ENCODE data around the gene ABHD17C. TPM values are rescaled to one million over a fixed set of nuclear protein-coding genes. Genes with fewer than 3 reads are reported as not detected.

The ABHD17C gene
- total and polyA plus RNA-seq, 2 experiments from 2014 or later = 11.3 to 23.8 TPM

- H3K4me3 ChIP-seq = no peak overlapping the region
- H2AFZ ChIP-seq = no peak overlapping the region
- ATAC-seq (no peak), DNase-seq (ENCODE audit: low spot score) (no peak)
- no peak overlapping the region for H3K4me3 Mint-ChIP-seq
- peaks cover 9% of the 10 kb centered on the region; the same call in 2 of the 3 replicates for H3K4me1 Mint-ChIP-seq
- peaks cover 16% of the 10 kb centered on the region for H3K27me3 ChIP-seq (ENCODE audit: insufficient read depth)
- H3K36me3 ChIP-seq (ENCODE audit: insufficient read depth) = no peaks in the 10 kb centered on the region
- H3K27ac ChIP-seq (ENCODE audit: low read depth) = no peak overlapping the region
- peaks cover 6% of the 10 kb centered on the region for H3K27me3 Mint-ChIP-seq (ENCODE audit: insufficient read depth, low read depth, poor library complexity)
- H3K9me3 Mint-ChIP-seq = no peaks in the 10 kb centered on the region
- H4K20me1 ChIP-seq (replicated peaks; ENCODE audit: insufficient read depth) = no peaks in the 10 kb centered on the region
- no peaks in the 10 kb centered on the region for H3K9me2 ChIP-seq (ENCODE audit: insufficient read depth)
- TF ChIP-seq REST (IDR thresholded peaks at IDR 0.05; ENCODE audit: unreplicated experiment) = no peak
- no peak for TF ChIP-seq CTCF (conservative IDR thresholded peaks at IDR 0.05; ENCODE audit: low read depth in 2 of 2)
- no peak for TF ChIP-seq POLR2AphosphoS5 (IDR thresholded peaks at IDR 0.05; ENCODE audit: low read depth)
- no peak for TF ChIP-seq ZNF114 (CRISPR knock-in tag; IDR thresholded peaks at IDR 0.05)
- no peak for TF ChIP-seq ZNF462 (CRISPR knock-in tag; IDR thresholded peaks at IDR 0.05)
- TF ChIP-seq CREB1 (CRISPR knock-in tag; IDR thresholded peaks at IDR 0.05; ENCODE audit: low read depth) = no peak
- TF ChIP-seq EZH2 (IDR thresholded peaks at IDR 0.05; ENCODE audit: low read depth, unreplicated experiment) = no peak
- TF ChIP-seq EZH2phosphoT487 (IDR thresholded peaks at IDR 0.05; ENCODE audit: unreplicated experiment) = no peak
- no peak for TF ChIP-seq JUNB (IDR thresholded peaks at IDR 0.05; ENCODE audit: unreplicated experiment)
- TF ChIP-seq NANOG (IDR thresholded peaks at IDR 0.05; ENCODE audit: borderline replicate concordance) = no peak
- no peak for TF ChIP-seq ETS1 (IDR thresholded peaks at IDR 0.05)
- TF ChIP-seq STAT1 (IDR thresholded peaks at IDR 0.05; ENCODE audit: unreplicated experiment) = no peak
- H3K36me3 Mint-ChIP-seq (ENCODE audit: low read depth) = no peaks in the 10 kb centered on the region
- H3K4me2 ChIP-seq = no peak overlapping the region
- no peak overlapping the region for H3K27ac Mint-ChIP-seq
- 0 out of 2 replicates have a peak, but pooled peaks cover 4% of the 10 kb centered on the region for H3F3A ChIP-seq (replicated peaks; ENCODE audit: low read depth)
- no peaks in the 10 kb centered on the region for H3K79me2 ChIP-seq (replicated peaks; ENCODE audit: insufficient read depth)
- no peaks in the 10 kb centered on the region; the same call in 1 of the 2 replicates for H3K4me1 ChIP-seq (ENCODE audit: insufficient read depth)
Observed at GRCh38 chr15:80689716-80690115, 5.4 kb upstream of the ABHD17C start.
